Myocyte (in vitro differentiated cells): ENCODE data around the gene WDFY2. TPM values are rescaled to one million over a fixed set of nuclear protein-coding genes. Genes with fewer than 3 reads are reported as not detected.

Source experiments
- DNase-seq: peaks from one replicate; pipeline ENCODE4 v3.0.0-alpha.2; 2012; ENCODE audit warnings: low read depth
- microRNA-seq: library from miRNA; unstranded; fragments of <30 nt; microRNA quantifications from one replicate; pipeline ENCODE4, GENCODE V29; 2016
- total RNA-seq: library from RNA; depleted of rRNA; stranded (reverse); fragments of >200 nt; gene quantifications from 2 replicates; pipeline ENCODE4 v1.2.3, GENCODE V29; 2014

Gene WDFY2
- total RNA-seq, 1 donor from 2014 or later, result 6.1 TPM

GRCh38 chr13:51814071-51814470 is 229.8 kb downstream of the WDFY2 start:
- DNase-seq, result no peak

GRCh38 chr13:51814825-51815650 is 230.8 kb downstream of the WDFY2 start:
- peak; percentile 71 for DNase-seq

GRCh38 chr13:51815848-51816247 is 231.6 kb downstream of the WDFY2 start:
- no peak for DNase-seq

- no peak for DNase-seq
Observed at GRCh38 chr13:51816604-51817249, 232.5 kb downstream of the WDFY2 start.

Small RNA genes lying within 50 kb of the gene (microRNA-seq; reads per million reads assigned to microRNA genes)
- not detected for gene MIR4703

Other genes starting within 250 kb of the WDFY2 start
- gene SERPINE3, start 244.8 kb upstream of the WDFY2 start, total RNA-seq, result not detected in 2 replicates
- 38.2 and 42.6 TPM in 2 replicates for gene INTS6, start 131.4 kb upstream of the WDFY2 start, total RNA-seq
- 2.5 and 4.4 TPM in 2 replicates for gene DHRS12, start 219.7 kb downstream of the WDFY2 start, total RNA-seq